Progenitor cell of endocrine pancreas (in vitro differentiated cells): ENCODE results near the gene UBASH3A. TPM values are rescaled to one million over a fixed set of nuclear protein-coding genes. Genes with fewer than 3 reads are reported as not detected.

Source experiments
- DNase-seq: peaks from one replicate; pipeline ENCODE4 v3.0.0; 2021; ENCODE audit warnings: low spot score; ENCODE audit not compliant: unreplicated experiment
- H3K27ac Mint-ChIP-seq: 2 replicates; pipeline ENCODE4 v1.8.0; 2021; ENCODE audit warnings: mild to moderate bottlenecking, moderate library complexity, mixed read lengths
- H3K27me3 Mint-ChIP-seq: 2 replicates; pipeline ENCODE4 v1.8.0; 2021; ENCODE audit warnings: mixed read lengths
- H3K36me3 Mint-ChIP-seq: 2 replicates; pipeline ENCODE4 v1.8.0; 2022; ENCODE audit warnings: mixed read lengths; ENCODE audit not compliant: insufficient read depth
- H3K4me1 Mint-ChIP-seq: 2 replicates; pipeline ENCODE4 v1.8.0; 2021; ENCODE audit warnings: low read depth, mixed read lengths
- H3K4me3 Mint-ChIP-seq: 2 replicates; pipeline ENCODE4 v1.8.0; 2021; ENCODE audit warnings: low read depth, mild to moderate bottlenecking, moderate library complexity, mixed read lengths
- H3K9me3 Mint-ChIP-seq: 2 replicates; pipeline ENCODE4 v1.8.0; 2021; ENCODE audit warnings: low read depth, mixed read lengths
- CTCF ChIP-seq: fragments of 200-600 bp; sonication (generic); IDR thresholded peaks from one replicate; pipeline ENCODE4 v1.5.0; 2021; ENCODE audit warnings: antibody characterized with exemption, mild to moderate bottlenecking; ENCODE audit not compliant: unreplicated experiment
- total RNA-seq: library from RNA; stranded (reverse); gene quantifications from 2 replicates; pipeline ENCODE4 v1.2.1, GENCODE V29; 2021

The UBASH3A gene
- total RNA-seq, 1 donor from 2014 or later, result not detected

GRCh38 chr21:42369821-42370220, 33.9 kb upstream of the UBASH3A start:
- Mint-ChIP-seq H3K36me3 (peaks cover 3% of the 10 kb centered on the region), H3K9me3 (no peaks in the 10 kb centered on the region), H3K4me3 (no peak overlapping the region), H3K27me3 (peaks cover 16% of the 10 kb centered on the region), H3K4me1 (peaks cover 13% of the 10 kb centered on the region), H3K27ac (no peak overlapping the region)
- no peak for DNase-seq
- TF ChIP-seq CTCF, result peak; percentile 11

GRCh38 chr21:42370894-42371654, 32.6 kb upstream of the UBASH3A start:
- no peak overlapping the region for H3K4me3 Mint-ChIP-seq
- H3K27ac Mint-ChIP-seq, result peak overlapping the region; percentile 85
- DNase-seq, result no peak

GRCh38 chr21:42373196-42373907, 30.4 kb upstream of the UBASH3A start:
- Mint-ChIP-seq H3K4me1 (peaks cover 22% of the 10 kb centered on the region), H3K4me3 (no peak overlapping the region), H3K9me3 (no peaks in the 10 kb centered on the region), H3K36me3 (peaks cover 5% of the 10 kb centered on the region), H3K27ac (no peak overlapping the region), H3K27me3 (peaks cover 23% of the 10 kb centered on the region)
- no peak for DNase-seq
- no peak for TF ChIP-seq CTCF

More at GRCh38 chr21:42370894-42371654, 32.6 kb upstream of the UBASH3A start:
- Mint-ChIP-seq H3K4me1 (peaks cover 19% of the 10 kb centered on the region), H3K9me3 (no peaks in the 10 kb centered on the region), H3K27me3 (peaks cover 16% of the 10 kb centered on the region), H3K36me3 (peaks cover 3% of the 10 kb centered on the region)
- TF ChIP-seq CTCF, result no peak

GRCh38 chr21:42373908-42374455, 29.7 kb upstream of the UBASH3A start:
- Mint-ChIP-seq H3K4me3 (no peak overlapping the region), H3K9me3 (no peaks in the 10 kb centered on the region), H3K27ac (no peak overlapping the region), H3K27me3 (peaks cover 23% of the 10 kb centered on the region), H3K4me1 (peaks cover 22% of the 10 kb centered on the region), H3K36me3 (peaks cover 5% of the 10 kb centered on the region)
- TF ChIP-seq CTCF, result no peak
- DNase-seq, result no peak

GRCh38 chr21:42374457-42374856, 29.2 kb upstream of the UBASH3A start:
- peaks cover 20% of the 10 kb centered on the region for H3K27me3 Mint-ChIP-seq
- no peak for TF ChIP-seq CTCF
- DNase-seq, result no peak

More at GRCh38 chr21:42374457-42374856, 29.2 kb upstream of the UBASH3A start:
- H3K4me3 Mint-ChIP-seq, result no peak overlapping the region
- peaks cover 22% of the 10 kb centered on the region for H3K4me1 Mint-ChIP-seq
- H3K9me3 Mint-ChIP-seq, result no peaks in the 10 kb centered on the region
- H3K36me3 Mint-ChIP-seq, result peaks cover 5% of the 10 kb centered on the region
- no peak overlapping the region for H3K27ac Mint-ChIP-seq
